Hepatic stellate cell (primary cell): ENCODE measurements around the gene ADAM22.
"Not testable (repeated sequence)": the region's sequence is repeated elsewhere in the genome, so short reads cannot be mapped to it uniquely, and the experiment has no call there.

Experiments
- DNase-seq: peaks from one replicate; pipeline ENCODE4 v3.0.0; 2011; ENCODE audit warnings: low spot score

ADAM22 gene

DNA sequence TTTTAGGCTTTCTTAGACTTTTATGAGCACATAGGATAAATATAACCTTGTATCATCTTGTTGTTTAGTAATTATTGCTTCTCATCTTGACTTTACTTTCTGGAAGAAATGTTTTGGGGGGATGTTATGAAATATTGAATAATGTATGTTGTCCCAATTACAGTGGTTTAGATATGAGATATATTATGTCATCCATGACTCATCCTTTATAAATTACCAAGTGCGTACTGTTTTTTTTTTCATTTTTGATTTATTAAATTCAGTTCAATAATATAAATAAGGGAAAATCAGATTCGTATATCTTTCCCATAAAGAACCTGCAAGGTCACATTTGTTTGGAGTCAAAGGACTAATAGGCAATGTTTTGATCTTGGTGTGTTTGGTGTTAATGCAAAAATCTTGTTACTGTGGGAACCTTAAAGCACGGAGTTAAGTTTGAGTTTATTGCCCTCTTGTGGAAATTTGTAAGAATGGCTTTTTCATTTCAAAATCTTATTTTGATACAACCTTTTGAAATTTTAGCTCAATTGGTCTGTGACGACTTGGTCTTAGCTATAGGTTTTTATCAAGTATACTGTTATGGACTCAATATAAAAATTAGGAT is 177.2 kb downstream of the ADAM22 start:
- peak; percentile 2 for DNase-seq

GRCh38 chr7:88111954-88112471 is 178.0 kb downstream of the ADAM22 start:
- no peak for DNase-seq

DNA sequence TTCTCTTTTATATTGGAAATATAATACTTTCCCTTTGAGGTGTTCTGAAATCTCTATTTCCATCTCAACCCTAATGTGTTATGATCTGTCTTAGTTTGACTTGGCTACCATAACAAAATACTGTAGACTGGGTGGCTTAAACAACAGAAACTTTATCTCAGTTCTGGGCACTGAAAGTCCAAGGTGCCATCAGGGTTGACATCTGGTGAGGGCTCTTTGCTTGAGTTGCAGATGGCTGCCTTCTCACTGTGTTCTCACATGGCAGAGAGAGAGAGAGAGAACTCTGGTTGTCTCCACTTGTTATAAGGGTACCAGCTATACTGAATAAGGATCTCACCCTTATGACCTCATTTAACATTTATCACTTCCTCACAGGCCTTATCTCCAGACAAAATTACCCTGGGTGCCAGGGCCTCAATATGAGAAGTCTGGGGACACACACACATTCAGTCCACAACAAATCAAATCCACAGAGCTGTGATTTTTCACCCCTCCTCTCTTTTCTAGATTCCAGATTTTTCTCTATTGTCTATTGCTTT is 181.3 kb downstream of the ADAM22 start:
- no peak for DNase-seq

DNA sequence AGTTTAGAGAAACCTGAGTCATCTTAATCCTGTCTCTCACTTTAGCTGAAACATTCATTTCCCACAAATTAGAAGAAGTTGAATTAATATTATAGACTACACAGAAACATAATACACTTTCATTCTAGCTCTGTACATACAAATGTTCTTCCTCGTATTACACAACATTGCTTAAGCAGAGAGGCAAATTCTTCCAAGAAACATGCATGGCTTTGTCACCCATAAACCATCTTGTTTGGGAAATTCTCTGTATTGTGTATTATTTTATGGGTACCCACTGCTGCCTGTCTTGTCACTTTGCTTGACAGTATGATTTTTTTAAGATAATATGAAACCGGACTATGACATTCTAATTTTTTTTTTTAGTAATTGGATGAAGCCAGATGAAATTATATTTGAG is 181.8 kb downstream of the ADAM22 start:
- DNase-seq: no peak

DNA sequence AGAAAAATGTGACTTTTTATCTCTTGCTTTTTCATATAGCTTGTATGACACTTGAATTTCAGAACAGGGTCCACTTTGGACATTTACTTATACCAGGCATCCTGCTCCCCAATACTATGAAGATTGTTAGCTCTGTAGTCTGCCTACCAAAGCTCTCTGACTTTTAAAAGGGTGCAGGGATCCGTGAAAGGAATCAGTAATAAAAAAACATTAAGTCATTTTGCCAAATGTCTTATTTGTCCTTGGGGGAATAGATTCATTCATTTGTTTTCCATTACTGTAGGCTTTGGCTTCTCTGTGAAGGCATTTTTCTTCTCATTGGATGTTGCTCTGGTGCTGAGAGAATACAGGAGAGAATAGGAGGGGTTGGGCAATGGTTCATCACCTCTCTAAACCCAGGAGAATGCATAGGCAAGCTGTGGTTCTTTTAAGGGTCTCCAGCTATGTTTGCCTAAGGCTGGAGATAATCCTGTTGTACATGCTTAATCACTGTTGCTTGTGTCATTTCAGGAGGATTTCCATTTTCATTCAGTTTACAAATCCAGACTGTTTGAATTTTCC is 182.3 kb downstream of the ADAM22 start:
- DNase-seq: no peak

- DNase-seq: no peak
Observed at GRCh38 chr7:88117325-88117724, 183.3 kb downstream of the ADAM22 start.

- DNase-seq: no peak
Observed at GRCh38 chr7:88121335-88121734, 187.3 kb downstream of the ADAM22 start.

GRCh38 chr7:88127637-88128290 is 193.7 kb downstream of the ADAM22 start:
- DNase-seq: no peak

DNA sequence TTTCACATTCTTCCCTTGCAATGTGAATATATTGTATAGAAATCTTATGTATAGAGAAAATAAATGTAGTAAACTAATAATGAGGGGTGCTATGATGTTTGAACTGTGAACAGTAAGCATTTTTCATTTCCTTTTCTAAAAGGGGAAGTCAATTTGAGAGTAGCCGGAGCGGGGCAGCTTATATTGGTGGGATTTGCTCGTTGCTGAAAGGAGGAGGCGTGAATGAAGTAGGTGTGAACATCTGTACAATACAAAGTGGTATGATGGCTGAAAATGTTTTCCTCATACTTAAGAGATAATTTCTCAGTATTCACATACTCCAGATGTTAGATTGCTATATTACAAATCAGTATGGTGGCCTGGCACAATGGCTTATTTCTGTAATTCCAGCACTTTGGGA is 198.7 kb downstream of the ADAM22 start:
- DNase-seq: no peak

- no peak for DNase-seq
Observed at GRCh38 chr7:88140947-88141346, 206.9 kb downstream of the ADAM22 start.

DNA sequence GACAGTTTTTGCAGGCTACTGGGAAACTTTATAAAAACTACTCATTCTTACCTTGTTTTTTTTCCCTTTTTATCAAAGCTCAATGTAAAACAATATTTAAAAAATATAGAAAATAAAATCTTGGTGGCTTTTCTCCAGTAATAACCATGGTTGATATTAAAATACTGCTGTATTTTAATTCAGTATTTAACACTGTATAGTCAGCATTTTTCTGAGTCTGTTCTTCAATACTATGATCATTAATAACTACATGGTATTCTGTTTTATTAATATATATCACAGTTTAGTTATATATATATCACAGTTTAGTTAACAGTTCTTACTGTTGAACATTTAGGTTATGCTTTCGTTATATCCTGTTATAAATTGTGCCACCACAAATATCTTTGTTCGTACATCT is 207.4 kb downstream of the ADAM22 start:
- DNase-seq: no peak

DNA sequence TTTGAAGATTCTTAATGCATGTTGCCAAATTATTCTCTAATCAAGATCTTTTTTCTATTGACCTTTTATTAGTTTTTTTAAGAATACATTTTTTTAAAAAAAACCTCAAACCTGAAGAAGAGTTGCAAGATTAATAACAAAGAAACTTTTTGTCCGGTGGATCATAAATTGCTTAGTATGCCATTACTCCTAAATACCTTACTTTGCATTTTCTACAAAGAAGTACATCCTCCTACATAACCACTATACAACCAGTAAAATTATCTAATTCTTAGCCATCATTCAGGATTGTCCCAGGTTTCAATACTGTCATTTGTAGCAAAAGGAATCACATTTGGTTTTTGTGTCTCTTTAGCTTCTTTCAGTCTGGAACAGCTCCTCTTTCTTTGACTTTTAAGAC is 207.9 kb downstream of the ADAM22 start:
- no peak for DNase-seq

DNA sequence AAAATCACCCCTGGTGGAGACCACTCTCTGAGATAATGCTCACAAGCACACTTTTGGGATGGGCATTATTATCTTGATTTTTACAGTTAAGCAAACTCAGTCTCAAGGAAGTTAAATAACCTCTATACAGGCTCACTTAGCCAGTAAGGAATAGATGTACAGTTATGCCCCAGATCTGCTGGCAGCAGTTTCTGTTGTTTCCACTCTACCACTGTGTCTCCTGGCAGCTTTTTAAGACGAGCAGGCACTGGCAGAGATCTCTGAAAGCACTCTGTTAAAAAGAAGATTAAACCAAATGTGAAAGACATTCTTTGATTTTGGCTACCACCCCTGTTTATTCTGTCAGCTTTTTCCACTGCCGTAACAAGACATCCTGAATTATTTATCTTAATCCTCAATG is 212.6 kb downstream of the ADAM22 start:
- DNase-seq: no peak

- DNase-seq: no peak
Observed at GRCh38 chr7:88147341-88147740, 213.3 kb downstream of the ADAM22 start.

GRCh38 chr7:88147949-88148348 is 213.9 kb downstream of the ADAM22 start:
- no peak for DNase-seq

- DNase-seq: no peak
Observed at GRCh38 chr7:88150033-88150432, 216.0 kb downstream of the ADAM22 start.

- no peak for DNase-seq
Observed at GRCh38 chr7:88151119-88151790, 217.2 kb downstream of the ADAM22 start.

DNA sequence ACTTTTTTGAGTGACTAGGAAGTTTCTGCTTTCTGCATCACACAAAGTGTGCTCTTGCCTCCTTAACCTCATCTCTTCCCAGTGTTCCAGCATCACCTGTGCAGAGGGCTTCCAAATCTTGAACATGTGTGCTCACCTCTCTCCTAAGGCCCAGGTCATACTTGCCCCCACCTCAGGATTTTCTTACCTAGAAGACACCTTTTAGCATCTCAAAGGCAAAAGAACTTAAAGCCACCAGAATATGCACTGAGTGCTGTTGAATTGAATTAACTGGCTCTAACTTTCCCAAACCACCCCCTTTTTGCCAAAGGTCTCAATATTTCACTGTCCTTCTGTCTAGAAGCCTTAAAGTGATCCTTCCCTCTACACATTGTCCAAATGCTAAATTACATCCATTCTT is 219.3 kb downstream of the ADAM22 start:
- no peak for DNase-seq

DNA sequence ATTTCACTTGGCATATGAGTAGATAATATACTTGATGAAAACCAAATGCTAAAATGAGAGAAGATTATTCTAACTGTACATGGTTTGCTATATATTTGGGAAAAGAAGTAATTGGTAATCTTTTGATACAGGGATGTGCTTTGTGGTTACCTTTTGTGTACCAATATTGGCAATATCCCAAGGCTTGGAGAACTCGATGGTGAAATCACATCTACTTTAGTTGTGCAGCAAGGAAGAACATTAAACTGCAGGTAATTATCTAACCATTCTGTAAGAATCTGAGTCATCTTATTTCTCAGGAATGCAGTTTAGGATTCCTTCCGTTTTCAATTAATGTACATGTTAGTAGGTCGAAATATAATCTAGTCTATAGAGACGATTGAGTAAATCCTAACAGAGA is 221.7 kb downstream of the ADAM22 start:
- no peak for DNase-seq

- no peak for DNase-seq
Observed at GRCh38 chr7:88156356-88156755, 222.3 kb downstream of the ADAM22 start.

DNA sequence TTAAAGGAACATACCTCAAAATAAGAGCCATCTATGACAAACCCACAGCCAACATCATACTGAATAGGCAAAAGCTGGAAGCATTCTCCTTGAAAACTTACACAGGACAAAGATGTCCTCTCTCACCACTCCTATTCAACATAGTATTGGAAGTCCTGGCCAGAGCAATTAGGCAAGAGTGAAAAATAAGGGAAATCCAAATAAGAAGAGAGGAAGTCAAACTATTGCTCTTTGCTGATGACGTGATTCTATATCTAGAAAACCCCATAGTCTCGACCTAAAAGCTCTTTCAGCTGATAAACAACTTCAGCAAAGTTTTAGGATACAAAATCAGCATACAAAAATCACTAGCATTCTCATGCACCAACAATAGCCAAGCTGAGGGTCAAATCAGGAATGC is 225.7 kb downstream of the ADAM22 start:
- not testable (repeated sequence) for DNase-seq

DNA sequence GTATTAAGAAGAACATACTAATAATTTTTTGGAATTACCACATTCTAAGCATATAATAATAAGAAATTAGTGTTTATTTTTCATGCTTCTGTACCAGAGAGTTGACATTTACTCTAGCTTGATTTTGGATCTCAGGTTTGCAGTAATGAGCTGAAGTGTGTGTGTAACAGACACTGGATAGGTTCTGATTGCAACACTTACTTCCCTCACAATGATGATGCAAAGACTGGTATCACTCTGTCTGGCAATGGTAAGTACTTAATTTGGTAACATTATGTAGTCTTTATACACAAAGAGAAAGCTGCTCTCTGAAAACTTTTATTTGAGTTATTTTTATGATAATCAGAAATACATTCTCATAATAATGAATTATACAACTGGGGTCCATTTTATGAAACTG is 231.6 kb downstream of the ADAM22 start:
- no peak for DNase-seq

GRCh38 chr7:88167223-88167622 is 233.2 kb downstream of the ADAM22 start:
- no peak for DNase-seq
